Psoas muscle (tissue), 8 donors: ENCODE data around the gene RICTOR. TPM values are rescaled to one million over a fixed set of nuclear protein-coding genes. Genes with fewer than 3 reads are reported as not detected.

ENCODE experiments used
- ATAC-seq, 4 donors: fragments of 200-7000 bp; cut with Tn5 transposase; one replicate each; pipeline ENCODE4 v1.9.1; 2020; ENCODE audit warnings: moderate library complexity in 3 of 4, mild to moderate bottlenecking in 2 of 4
- DNase-seq, 2 donors: peaks; one replicate each; pipeline ENCODE4 v3.0.0-alpha.2; 2020
- H3K27ac ChIP-seq: fragments of 200-600 bp; one replicate; pipeline ENCODE4 v1.8.0; 2022
- H3K27me3 ChIP-seq, 3 donors: fragments of 200-600 bp in 1 of 3; one replicate each; pipeline versions ENCODE4 v1.6.1 to v1.8.0; 2013 to 2022; ENCODE audit warnings: low read length in 2 of 3, mild to moderate bottlenecking in 2 of 3, moderate library complexity in 1 of 3; ENCODE audit not compliant: insufficient read depth in 3 of 3
- H3K36me3 ChIP-seq, 2 donors: fragments of 200-600 bp in 1 of 2; one replicate each; pipeline versions ENCODE4 v1.6.1 to v1.8.0; 2013 to 2022; ENCODE audit warnings: low read depth in 1 of 2, mild to moderate bottlenecking in 1 of 2, moderate library complexity in 1 of 2; ENCODE audit not compliant: insufficient read depth in 1 of 2
- H3K4me1 ChIP-seq: fragments of 200-600 bp; one replicate; pipeline ENCODE4 v1.8.0; 2022
- H3K4me3 ChIP-seq: fragments of 200-600 bp; one replicate; pipeline ENCODE4 v1.8.0; 2022; ENCODE audit warnings: mild to moderate bottlenecking
- H3K9me3 ChIP-seq: fragments of 200-600 bp; one replicate; pipeline ENCODE4 v1.8.0; 2022
- CTCF ChIP-seq: fragments of 200-600 bp; IDR thresholded peaks from one replicate; pipeline ENCODE4 v1.8.0; 2022; ENCODE audit warnings: antibody characterized with exemption
- WGBS, 3 donors: extraction: QIAGEN DNeasy Blood & Tissue Kit; methylation state at CpG; one replicate each; pipeline versions ENCODE4 v1.1.6 to v1.1.7; 2013; 5-methylcytosine and 5-hydroxymethylcytosine counted together
- intact Hi-C, 2 donors: fragments of 100-400 bp; cut with DNase I; formaldehyde crosslinking; loops; one replicate each; pipeline versions ENCODE4 v1.11.0 to v1.14.2; 2022
- polyA plus RNA-seq, 3 donors: library from polyadenylated mRNA; stranded (reverse); fragments of 200-250 nt; gene quantifications; one replicate each; pipeline ENCODE4 v1.2.3, GENCODE V29; 2013
- total RNA-seq, 4 donors: library from RNA; stranded (reverse); fragmentation: NEBNext Ultra II Directional in 2 of 4; extraction: Animal tissue kit (Norgen Biotek cat#: 25700) in 2 of 4; gene quantifications; one replicate each; pipeline versions ENCODE4 v1.2.1 to v1.2.4, GENCODE V29; 2021 to 2023
- donor health status: healthy with polysubstance abuse.
- donor health status: DM: no; HTN: no; CAD: no; lungs with moderate emphysema.
- donor health status: Bipolar disorder and iron deficiency.
- donor health status: healthy.
- donor health status: DM: yes; HTN: yes; CAD: no.
- donor health status: DM: no; HTN: no; CAD: no.
- donor health status: DM: no; HTN: no; CAD: no.
- donor health status: DM: yes; HTN: yes; CAD: no.

Gene RICTOR
- total and polyA plus RNA-seq, 7 donors: 2.7 to 46.7 (median 34.0) TPM

- ATAC-seq (no peak), DNase-seq (no peak)
- H3K36me3 ChIP-seq: no peaks in the 10 kb centered on the region
- no peak for TF ChIP-seq CTCF
- H3K4me3 ChIP-seq: no peak overlapping the region
- no peak overlapping the region for H3K27ac ChIP-seq
- 51 to 68% (median 64%) methylated on average over 1 of the region's 1 CpG for WGBS, 3 donors
- H3K27me3 ChIP-seq: no peaks in the 10 kb centered on the region
- H3K4me1 ChIP-seq: no peaks in the 10 kb centered on the region
- intact Hi-C loops: no loop called here
- no peaks in the 10 kb centered on the region for H3K9me3 ChIP-seq
These were observed 45.8 kb upstream of the RICTOR start for GRCh38 chr5:39120052-39120420.

- no peak for ATAC-seq
- no peak for TF ChIP-seq CTCF
- intact Hi-C loops: no loop called here
- Histone ChIP-seq H3K27ac (no peak overlapping the region), H3K9me3 (no peaks in the 10 kb centered on the region), H3K27me3 (no peaks in the 10 kb centered on the region), H3K4me1 (no peaks in the 10 kb centered on the region), H3K4me3 (peak overlapping the region; percentile 24), H3K36me3 (no peaks in the 10 kb centered on the region)
- no peak for DNase-seq
- WGBS, 3 donors: 54 to 62% (median 59%) methylated on average over 3 of the region's 3 CpGs
These were observed 45.3 kb upstream of the RICTOR start for GRCh38 chr5:39119404-39120051.

DNA sequence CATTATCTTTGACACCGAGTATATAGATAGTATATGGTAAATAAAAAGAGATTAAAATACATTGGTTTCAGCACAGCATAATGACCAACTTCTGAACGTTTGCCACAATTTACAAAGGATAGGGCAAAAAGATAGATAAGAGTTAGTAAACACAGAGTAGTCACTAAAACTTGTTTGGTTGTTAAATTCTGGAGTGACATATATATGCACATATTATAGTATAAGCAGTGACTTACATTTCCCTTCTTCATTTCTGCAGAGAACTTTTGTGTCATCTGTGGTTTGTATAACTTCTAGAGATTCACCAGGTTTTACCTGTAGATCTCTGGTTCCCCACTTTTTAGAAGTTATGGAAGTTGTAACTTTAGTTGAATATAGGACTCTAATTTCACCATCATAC, 44.4 kb upstream of the RICTOR start:
- H3K27ac ChIP-seq: no peak overlapping the region
- no peaks in the 10 kb centered on the region for H3K9me3 ChIP-seq
- 74 to 85% (median 81%) methylated on average over 2 of the region's 2 CpGs for WGBS, 3 donors
- ATAC-seq: no peak
- TF ChIP-seq CTCF: no peak
- H3K4me3 ChIP-seq: no peak overlapping the region
- no peaks in the 10 kb centered on the region for H3K27me3 ChIP-seq
- intact Hi-C loops: no loop called here
- H3K36me3 ChIP-seq: no peaks in the 10 kb centered on the region
- H3K4me1 ChIP-seq: no peaks in the 10 kb centered on the region
- DNase-seq: no peak

DNA sequence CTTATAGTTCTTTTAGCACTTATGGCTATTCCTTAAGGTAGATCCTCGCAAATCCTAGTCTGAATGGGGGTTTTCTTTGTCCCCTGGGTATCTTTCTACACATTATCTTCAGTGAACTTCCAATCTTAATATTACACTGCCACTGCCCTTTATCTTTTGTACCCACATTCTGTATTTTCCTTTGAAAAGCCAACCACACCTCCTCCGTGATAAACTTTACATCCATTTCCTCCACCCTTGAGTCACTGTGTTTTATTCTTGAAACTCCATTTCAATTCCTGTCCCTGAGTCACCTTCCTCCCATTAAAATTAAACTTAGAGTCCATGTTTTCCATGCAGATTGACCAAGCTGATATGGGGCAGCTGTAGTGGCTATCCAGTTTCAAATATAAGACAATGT, 43.2 kb upstream of the RICTOR start:
- no peak for TF ChIP-seq CTCF
- Histone ChIP-seq H3K4me1 (no peaks in the 10 kb centered on the region), H3K9me3 (no peaks in the 10 kb centered on the region), H3K27ac (no peak overlapping the region), H3K27me3 (no peaks in the 10 kb centered on the region), H3K36me3 (no peaks in the 10 kb centered on the region), H3K4me3 (no peak overlapping the region)
- no peak for ATAC-seq
- DNase-seq: no peak
- intact Hi-C loops: no loop called here
- 69 to 86% (median 83%) methylated on average over 2 of the region's 2 CpGs for WGBS, 3 donors
